ENCODE measurements around the gene RGS18. TPM values are rescaled to one million over a fixed set of nuclear protein-coding genes. Genes with fewer than 3 reads are reported as not detected.
"Not testable (repeated sequence)": the region's sequence is repeated elsewhere in the genome, so short reads cannot be mapped to it uniquely, and the experiment has no call there.

Gene RGS18
- total and polyA plus RNA-seq, 5 donors = 0.41 to 2.6 (median 1.4) TPM

GRCh38 chr1:192224396-192224795 lies 66.1 kb downstream of the RGS18 start:
- no peaks in the 10 kb centered on the region for H3K27me3 ChIP-seq (ENCODE audit: control insufficient read depth, insufficient read depth)
- intact Hi-C loops (cut with DNase I) = no loop called here
- no peak overlapping the region for H3K27ac ChIP-seq (ENCODE audit: low read length)
- no peak for DNase-seq
- H3K4me3 ChIP-seq (ENCODE audit: low read length) = no peak overlapping the region
- no peaks in the 10 kb centered on the region for H3K4me1 ChIP-seq (ENCODE audit: control insufficient read depth, insufficient read depth, low read length)
- no peaks in the 10 kb centered on the region for H3K9me3 ChIP-seq (ENCODE audit: control insufficient read depth, low read length)
- no peak for ATAC-seq

DNA sequence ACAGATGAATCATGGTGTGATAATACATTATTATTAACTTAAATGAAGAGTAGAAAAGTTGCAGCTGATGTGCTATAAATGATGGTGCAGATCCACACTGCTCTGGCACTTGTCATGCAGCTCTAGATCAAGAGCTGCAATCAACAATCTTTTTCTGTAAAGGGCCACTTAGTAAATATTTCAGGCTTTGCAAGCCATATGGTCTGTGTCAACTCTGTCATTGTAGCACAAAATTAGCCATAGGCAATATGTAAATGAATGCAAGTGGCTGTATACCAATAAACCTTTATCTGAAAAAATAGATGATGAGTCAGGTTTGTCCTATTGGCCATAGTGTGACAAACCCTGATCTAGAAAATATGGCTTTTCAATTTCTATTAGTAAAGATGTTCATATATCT lies 66.6 kb downstream of the RGS18 start:
- no peaks in the 10 kb centered on the region for H3K4me1 ChIP-seq (ENCODE audit: control insufficient read depth, insufficient read depth, low read length)
- intact Hi-C loops (cut with DNase I) = no loop called here
- no peak overlapping the region for H3K4me3 ChIP-seq (ENCODE audit: low read length)
- H3K9me3 ChIP-seq (ENCODE audit: control insufficient read depth, low read length) = no peaks in the 10 kb centered on the region
- no peak overlapping the region for H3K27ac ChIP-seq (ENCODE audit: low read length)
- ATAC-seq = no peak
- no peaks in the 10 kb centered on the region for H3K27me3 ChIP-seq (ENCODE audit: control insufficient read depth, insufficient read depth)
- DNase-seq = no peak

- WGBS = 82% methylated on average over 2 of the region's 2 CpGs
- no peak overlapping the region for H3K27ac ChIP-seq (ENCODE audit: low read length)
- no peaks in the 10 kb centered on the region for H3K4me1 ChIP-seq (ENCODE audit: control insufficient read depth, insufficient read depth, low read length)
- intact Hi-C loops (cut with DNase I) = no loop called here
- no peak overlapping the region for H3K4me3 ChIP-seq (ENCODE audit: low read length)
- DNase-seq (no peak), ATAC-seq (no peak)
- no peaks in the 10 kb centered on the region for H3K27me3 ChIP-seq (ENCODE audit: control insufficient read depth, insufficient read depth)
- H3K9me3 ChIP-seq (ENCODE audit: control insufficient read depth, low read length) = no peaks in the 10 kb centered on the region
Measured at GRCh38 chr1:192225266-192225665, 67.0 kb downstream of the RGS18 start.

- Histone ChIP-seq H3K27me3 (ENCODE audit: control insufficient read depth, insufficient read depth) (no peaks in the 10 kb centered on the region), H3K27ac (ENCODE audit: low read length) (no peak overlapping the region), H3K4me3 (ENCODE audit: low read length) (no peak overlapping the region), H3K4me1 (ENCODE audit: control insufficient read depth, insufficient read depth, low read length) (no peaks in the 10 kb centered on the region), H3K9me3 (ENCODE audit: control insufficient read depth, low read length) (no peaks in the 10 kb centered on the region)
- intact Hi-C loops (cut with DNase I) = no loop called here
- ATAC-seq = no peak
- no peak for DNase-seq
- 70% methylated on average over 3 of the region's 3 CpGs for WGBS
Measured at GRCh38 chr1:192225703-192226102, 67.4 kb downstream of the RGS18 start.

- Histone ChIP-seq H3K27me3 (ENCODE audit: control insufficient read depth, insufficient read depth) (no peaks in the 10 kb centered on the region), H3K4me1 (ENCODE audit: control insufficient read depth, insufficient read depth, low read length) (no peaks in the 10 kb centered on the region), H3K4me3 (ENCODE audit: low read length) (no peak overlapping the region), H3K27ac (ENCODE audit: low read length) (no peak overlapping the region), H3K9me3 (ENCODE audit: control insufficient read depth, low read length) (no peaks in the 10 kb centered on the region)
- WGBS = 86% methylated on average over 5 of the region's 5 CpGs
- intact Hi-C loops (cut with DNase I) = no loop called here
- DNase-seq = no peak
- no peak for ATAC-seq
Measured at GRCh38 chr1:192227330-192227729, 69.1 kb downstream of the RGS18 start.

DNA sequence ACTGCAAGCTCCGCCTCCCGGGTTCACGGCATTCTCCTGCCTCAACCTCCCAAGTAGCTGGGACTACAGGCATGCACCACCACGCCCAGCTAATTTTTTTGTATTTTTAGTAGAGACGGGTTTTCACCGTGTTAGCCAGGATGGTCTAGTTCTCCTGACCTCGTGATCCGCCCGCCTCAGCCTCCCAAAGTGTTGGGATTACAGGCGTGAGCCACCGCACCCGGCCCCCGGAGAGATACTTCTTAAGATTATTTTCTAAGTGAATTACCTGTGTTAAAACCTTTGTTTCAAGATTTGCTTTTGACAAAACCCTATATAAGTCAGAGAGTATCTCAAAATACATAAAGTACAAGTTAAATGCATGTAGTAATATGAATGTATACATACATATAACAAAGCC lies 69.7 kb downstream of the RGS18 start:
- intact Hi-C loops (cut with DNase I); H3K27ac ChIP-seq (ENCODE audit: low read length); ATAC-seq; H3K9me3 ChIP-seq (ENCODE audit: control insufficient read depth, low read length); H3K4me1 ChIP-seq (ENCODE audit: control insufficient read depth, insufficient read depth, low read length); H3K27me3 ChIP-seq (ENCODE audit: control insufficient read depth, insufficient read depth); DNase-seq; H3K4me3 ChIP-seq (ENCODE audit: low read length): not testable (repeated sequence)
- WGBS = 94% methylated on average over 13 of the region's 13 CpGs

- 81% methylated on average over 7 of the region's 7 CpGs for WGBS
- intact Hi-C loops (cut with DNase I) = no loop called here
- DNase-seq = no peak
Measured at GRCh38 chr1:192232817-192233417, 74.7 kb downstream of the RGS18 start.

DNA sequence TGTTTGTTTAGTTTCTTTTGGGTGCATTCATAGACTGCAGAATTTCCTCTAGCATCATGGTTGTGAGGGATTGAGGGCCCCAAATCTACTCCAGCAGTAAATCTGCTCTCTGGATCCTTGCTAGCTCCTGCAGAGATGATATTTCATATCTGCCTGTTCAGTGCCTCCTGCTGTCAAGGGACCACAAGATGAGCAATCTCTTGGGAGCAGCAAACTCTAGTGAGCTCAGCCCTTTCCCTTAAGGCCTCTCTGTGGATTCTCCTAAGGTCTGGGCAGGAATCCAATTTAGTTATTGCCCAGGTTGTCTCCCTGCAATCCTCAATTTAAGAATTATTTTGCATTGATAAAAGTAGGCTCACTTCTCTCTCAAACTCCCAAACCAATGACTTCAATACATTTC lies 76.9 kb downstream of the RGS18 start:
- no peak for DNase-seq
- no peak for ATAC-seq
- Histone ChIP-seq H3K27me3 (ENCODE audit: control insufficient read depth, insufficient read depth) (no peaks in the 10 kb centered on the region), H3K4me3 (ENCODE audit: low read length) (no peak overlapping the region), H3K27ac (ENCODE audit: low read length) (no peak overlapping the region), H3K4me1 (ENCODE audit: control insufficient read depth, insufficient read depth, low read length) (no peaks in the 10 kb centered on the region), H3K9me3 (ENCODE audit: control insufficient read depth, low read length) (no peaks in the 10 kb centered on the region)
- intact Hi-C loops (cut with DNase I) = no loop called here

More at GRCh38 chr1:192232817-192233417, 74.7 kb downstream of the RGS18 start:
- no peaks in the 10 kb centered on the region for H3K27me3 ChIP-seq (ENCODE audit: control insufficient read depth, insufficient read depth)
- H3K9me3 ChIP-seq (ENCODE audit: control insufficient read depth, low read length) = no peaks in the 10 kb centered on the region
- ATAC-seq = no peak
- no peak overlapping the region for H3K4me3 ChIP-seq (ENCODE audit: low read length)
- no peaks in the 10 kb centered on the region for H3K4me1 ChIP-seq (ENCODE audit: control insufficient read depth, insufficient read depth, low read length)
- no peak overlapping the region for H3K27ac ChIP-seq (ENCODE audit: low read length)

Other genes with a start within 250 kb of the RGS18 start
- not detected for gene RGS21, start 158.5 kb downstream of the RGS18 start, total RNA-seq
- not detected for gene RGS21, start 158.5 kb downstream of the RGS18 start, polyA plus RNA-seq